Smooth muscle cell (in vitro differentiated cells): ENCODE data around the gene SUDS3. TPM values are rescaled to one million over a fixed set of nuclear protein-coding genes. Genes with fewer than 3 reads are reported as not detected.
"Not testable (repeated sequence)": the region's sequence is repeated elsewhere in the genome, so short reads cannot be mapped to it uniquely, and the experiment has no call there.

Experiments
- DNase-seq: peaks from one replicate; lab custom pipeline; 2025; ENCODE audit not compliant: unreplicated experiment; lab: John Stamatoyannopoulos, UW
- H2AFZ ChIP-seq: fragments of 200-600 bp; sonication (generic); 2 replicates; pipeline ENCODE4 v1.6.0; 2016; ENCODE audit warnings: antibody characterized with exemption, low read depth, mild to moderate bottlenecking
- H3F3A ChIP-seq: fragments of 200-600 bp; sonication (generic); 2 replicates; pipeline ENCODE4 v1.6.0; 2017; ENCODE audit warnings: antibody characterized with exemption, low read depth
- H3K27ac ChIP-seq: fragments of 200-600 bp; sonication (generic); 2 replicates; pipeline ENCODE4 v1.5.1; 2016; ENCODE audit warnings: low read depth, mild to moderate bottlenecking
- H3K27me3 ChIP-seq: fragments of 200-600 bp; sonication (generic); 2 replicates; pipeline ENCODE4 v1.6.1; 2016; ENCODE audit warnings: low read depth, mild to moderate bottlenecking
- H3K36me3 ChIP-seq: fragments of 200-600 bp; sonication (generic); 2 replicates; pipeline ENCODE4 v1.5.1; 2016; ENCODE audit warnings: low read depth
- H3K4me1 ChIP-seq: fragments of 200-600 bp; sonication (generic); 2 replicates; pipeline ENCODE4 v1.5.1; 2016; ENCODE audit warnings: low read depth
- H3K4me2 ChIP-seq: fragments of 200-600 bp; sonication (generic); 2 replicates; pipeline ENCODE4 v1.6.0; 2016; ENCODE audit warnings: mild to moderate bottlenecking
- H3K4me3 ChIP-seq: fragments of 200-600 bp; sonication (generic); 2 replicates; pipeline ENCODE4 v1.5.1; 2016; ENCODE audit warnings: mild to moderate bottlenecking
- H3K79me2 ChIP-seq: fragments of 200-600 bp; sonication (generic); 2 replicates; pipeline ENCODE4 v1.6.0; 2016; ENCODE audit warnings: low read depth, mild to moderate bottlenecking
- H3K9ac ChIP-seq: fragments of 200-600 bp; sonication (generic); 2 replicates; pipeline ENCODE4 v1.6.0; 2016; ENCODE audit warnings: low read depth
- H3K9me3 ChIP-seq: fragments of 200-600 bp; sonication (generic); replicated peaks from 2 replicates; pipeline ENCODE4 v1.5.1; 2016; ENCODE audit warnings: low read depth
- H4K20me1 ChIP-seq: fragments of 200-600 bp; sonication (generic); 2 replicates; pipeline ENCODE4 v1.6.0; 2016; ENCODE audit warnings: low read depth
- WGBS: methylation state at CpG from one replicate; pipeline ENCODE4 v1.1.7; 2016; ENCODE audit warnings: low lambda C conversion rate; 5-methylcytosine and 5-hydroxymethylcytosine counted together
- polyA plus RNA-seq: library from polyadenylated mRNA; unstranded; fragments of >200 nt; fragmentation: Nextera tagmentation; extraction: Ambion mirVana; gene quantifications from 2 replicates; pipeline ENCODE4 v1.2.1, GENCODE V29; 2016
- total RNA-seq: library from RNA; depleted of rRNA; stranded (reverse); fragments of >200 nt; gene quantifications from 2 replicates; pipeline ENCODE4 v1.2.3, GENCODE V29; 2014
- TF ChIP-seq, protein P1 (sequence below): fragments of 200-600 bp; sonication (generic); IDR thresholded peaks from 2 replicates; pipeline ENCODE4 v1.5.1; 2017; ENCODE audit warnings: borderline replicate concordance, mild to moderate bottlenecking, antibody characterized with exemption; ENCODE audit not compliant: insufficient read depth, poor library complexity, severe bottlenecking

SUDS3 gene
- total and polyA plus RNA-seq, 2 experiments from 2014 or later = 11.4 to 58.2 TPM

DNA sequence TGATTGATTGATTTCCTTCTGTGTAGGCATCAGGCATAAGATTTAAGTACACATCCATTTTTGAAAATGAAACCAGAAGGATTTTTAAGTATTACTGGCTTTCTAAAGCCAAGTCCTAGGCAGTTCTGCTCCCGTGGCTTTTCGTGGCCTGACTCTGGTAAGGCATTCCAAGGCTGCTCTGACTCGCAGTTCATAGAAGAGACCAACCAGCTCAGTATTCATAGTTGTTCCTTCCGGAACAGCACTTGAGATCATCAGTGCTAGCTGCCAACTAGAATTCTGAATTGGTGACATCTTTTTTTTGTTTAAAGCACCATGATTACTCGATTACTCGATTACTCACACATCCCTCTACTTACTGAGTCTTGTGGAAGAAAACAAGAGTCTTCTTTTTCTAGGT lies 25.9 kb downstream of the SUDS3 start:
- no peaks in the 10 kb centered on the region for H3F3A ChIP-seq
- H2AFZ ChIP-seq = no peak overlapping the region
- H3K27ac ChIP-seq = no peak overlapping the region
- no peak overlapping the region for H3K9ac ChIP-seq
- TF ChIP-seq, protein P1, sequence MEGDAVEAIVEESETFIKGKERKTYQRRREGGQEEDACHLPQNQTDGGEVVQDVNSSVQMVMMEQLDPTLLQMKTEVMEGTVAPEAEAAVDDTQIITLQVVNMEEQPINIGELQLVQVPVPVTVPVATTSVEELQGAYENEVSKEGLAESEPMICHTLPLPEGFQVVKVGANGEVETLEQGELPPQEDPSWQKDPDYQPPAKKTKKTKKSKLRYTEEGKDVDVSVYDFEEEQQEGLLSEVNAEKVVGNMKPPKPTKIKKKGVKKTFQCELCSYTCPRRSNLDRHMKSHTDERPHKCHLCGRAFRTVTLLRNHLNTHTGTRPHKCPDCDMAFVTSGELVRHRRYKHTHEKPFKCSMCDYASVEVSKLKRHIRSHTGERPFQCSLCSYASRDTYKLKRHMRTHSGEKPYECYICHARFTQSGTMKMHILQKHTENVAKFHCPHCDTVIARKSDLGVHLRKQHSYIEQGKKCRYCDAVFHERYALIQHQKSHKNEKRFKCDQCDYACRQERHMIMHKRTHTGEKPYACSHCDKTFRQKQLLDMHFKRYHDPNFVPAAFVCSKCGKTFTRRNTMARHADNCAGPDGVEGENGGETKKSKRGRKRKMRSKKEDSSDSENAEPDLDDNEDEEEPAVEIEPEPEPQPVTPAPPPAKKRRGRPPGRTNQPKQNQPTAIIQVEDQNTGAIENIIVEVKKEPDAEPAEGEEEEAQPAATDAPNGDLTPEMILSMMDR = no peak
- H3K27me3 ChIP-seq = no peaks in the 10 kb centered on the region
- WGBS = 97% methylated on average over 6 of the region's 6 CpGs
- H3K9me3 ChIP-seq = no peaks in the 10 kb centered on the region
- no peak overlapping the region for H3K4me3 ChIP-seq
- peaks cover 12% of the 10 kb centered on the region for H3K36me3 ChIP-seq
- H4K20me1 ChIP-seq = peaks cover 35% of the 10 kb centered on the region
- no peak for DNase-seq
- no peaks in the 10 kb centered on the region for H3K4me1 ChIP-seq
- no peaks in the 10 kb centered on the region for H3K79me2 ChIP-seq
- no peak overlapping the region for H3K4me2 ChIP-seq

- H3K9me3 ChIP-seq = no peaks in the 10 kb centered on the region
- H3K4me3 ChIP-seq = no peak overlapping the region
- TF ChIP-seq, protein P1 = peak; percentile 82
- peak; percentile 1 for DNase-seq
- H2AFZ ChIP-seq = no peak overlapping the region
- peaks cover 12% of the 10 kb centered on the region for H3K36me3 ChIP-seq
- H3K79me2 ChIP-seq = no peaks in the 10 kb centered on the region
- peaks cover 19% of the 10 kb centered on the region for H4K20me1 ChIP-seq
- no peak overlapping the region for H3K4me2 ChIP-seq
- no peaks in the 10 kb centered on the region for H3F3A ChIP-seq
- H3K4me1 ChIP-seq = no peaks in the 10 kb centered on the region
- H3K27ac ChIP-seq = no peak overlapping the region
- H3K9ac ChIP-seq = no peak overlapping the region
- WGBS = 31% methylated on average over 4 of the region's 4 CpGs
- H3K27me3 ChIP-seq = no peaks in the 10 kb centered on the region
These were observed 28.6 kb downstream of the SUDS3 start for GRCh38 chr12:118404876-118405521.

- not testable (repeated sequence) for H3K4me2 ChIP-seq, DNase-seq, H3K4me3 ChIP-seq, H3K9ac ChIP-seq, H3K79me2 ChIP-seq, H3K27ac ChIP-seq, H3F3A ChIP-seq, H3K9me3 ChIP-seq, H2AFZ ChIP-seq, H3K27me3 ChIP-seq, H3K4me1 ChIP-seq
- WGBS = 97% methylated on average over 8 of the region's 8 CpGs
- peaks cover 15% of the 10 kb centered on the region for H4K20me1 ChIP-seq
- H3K36me3 ChIP-seq = peaks cover 17% of the 10 kb centered on the region
These were observed 31.9 kb downstream of the SUDS3 start for GRCh38 chr12:118408241-118408640.

DNA sequence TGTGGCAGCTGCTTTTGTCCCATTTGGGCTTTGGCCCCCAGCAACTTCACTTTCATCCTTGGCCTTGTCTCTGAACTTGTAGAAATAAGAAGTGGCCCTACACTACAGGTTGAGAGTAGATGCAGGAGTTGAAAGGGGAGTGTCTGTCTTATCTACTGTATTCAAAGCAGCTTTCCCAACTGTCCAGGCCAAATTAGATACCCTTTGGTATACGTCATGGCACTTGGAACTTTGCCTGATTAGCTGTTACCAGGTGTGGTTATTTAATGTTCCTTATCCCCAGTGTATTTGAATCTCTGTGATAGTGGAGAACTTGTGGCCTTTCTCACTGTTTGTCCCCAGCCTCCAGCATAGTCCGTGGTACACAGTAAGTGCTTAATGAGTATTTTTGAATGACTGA lies 33.5 kb downstream of the SUDS3 start:
- Histone ChIP-seq H4K20me1 (peaks cover 15% of the 10 kb centered on the region), H3K27ac (no peak overlapping the region), H3K9ac (no peak overlapping the region), H3F3A (no peaks in the 10 kb centered on the region), H3K79me2 (no peaks in the 10 kb centered on the region), H2AFZ (no peak overlapping the region), H3K4me2 (no peak overlapping the region), H3K27me3 (no peaks in the 10 kb centered on the region), H3K4me3 (no peak overlapping the region), H3K4me1 (no peaks in the 10 kb centered on the region), H3K9me3 (no peaks in the 10 kb centered on the region), H3K36me3 (peaks cover 20% of the 10 kb centered on the region)
- TF ChIP-seq, protein P1 = no peak
- no peak for DNase-seq
- WGBS = 96% methylated on average over 2 of the region's 2 CpGs
